ENCODE results near the gene TP63.

The TP63 gene

GRCh38 chr3:189821262-189821661 is 190.1 kb downstream of the TP63 start:
- DNase-seq (ENCODE audit: low spot score), result no peak

DNA sequence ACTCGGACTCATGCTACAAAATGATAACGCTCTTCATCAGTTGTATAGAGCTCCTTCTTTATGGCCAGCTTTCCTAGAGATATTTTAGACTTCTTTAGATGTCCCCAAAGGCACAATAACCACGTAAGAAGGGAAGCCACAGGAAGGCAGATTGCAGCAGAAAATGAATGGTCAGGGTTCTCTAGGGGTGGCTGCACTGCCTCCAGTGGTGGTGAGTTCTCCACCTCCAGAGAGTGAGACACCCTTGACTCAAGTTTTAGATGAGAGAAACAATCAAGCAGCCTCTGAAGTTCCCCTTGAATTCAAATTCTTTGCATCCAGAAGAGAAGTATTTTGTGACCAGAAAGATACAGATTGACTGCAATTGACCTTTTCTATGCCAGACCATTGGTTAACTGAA is 191.5 kb downstream of the TP63 start:
- no peak for DNase-seq (ENCODE audit: low spot score)

- peak; percentile 86 for DNase-seq (ENCODE audit: low spot score)
Measured at GRCh38 chr3:189824629-189825312, 193.6 kb downstream of the TP63 start.

- DNase-seq (ENCODE audit: low spot score), result no peak
Measured at GRCh38 chr3:189826566-189826965, 195.4 kb downstream of the TP63 start.

DNA sequence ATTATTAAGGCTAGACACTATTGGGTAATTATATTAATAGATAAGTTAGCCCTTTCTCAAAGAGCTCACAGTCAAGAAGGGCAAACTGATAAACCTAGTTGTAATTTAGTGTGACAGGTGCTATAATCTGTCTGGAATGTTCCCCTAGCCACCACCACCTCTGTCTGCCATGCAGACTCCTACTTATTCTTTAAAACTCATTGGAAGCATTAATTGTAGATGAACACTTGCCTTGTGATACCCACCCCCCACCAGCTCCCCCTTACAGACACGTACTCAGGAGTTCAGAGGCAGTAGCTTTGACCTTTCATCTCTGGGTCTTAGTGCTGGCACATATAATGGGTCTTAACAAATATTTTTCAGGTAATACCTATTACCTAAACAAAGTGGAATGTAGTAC is 195.9 kb downstream of the TP63 start:
- DNase-seq (ENCODE audit: low spot score), result no peak

- DNase-seq (ENCODE audit: low spot score), result no peak
Measured at GRCh38 chr3:189830401-189830800, 199.2 kb downstream of the TP63 start.

DNA sequence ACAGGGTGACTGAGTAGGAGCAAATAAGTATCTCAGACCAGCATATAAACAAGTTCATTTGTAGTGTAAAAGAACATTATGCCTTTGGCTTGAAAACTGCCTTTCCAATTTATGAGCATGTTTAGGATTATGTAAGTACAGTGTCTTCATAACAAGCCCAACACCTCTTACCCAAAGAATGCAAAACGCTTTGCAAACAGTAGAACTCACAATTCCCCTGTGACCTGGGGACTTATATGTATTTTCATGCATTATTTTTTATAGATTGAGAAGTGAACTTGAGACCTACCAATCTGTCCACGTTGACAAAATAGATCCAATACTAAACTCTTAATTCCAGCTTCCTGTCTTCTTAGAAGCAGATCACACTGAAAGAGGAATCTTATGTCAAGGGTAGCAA is 202.1 kb downstream of the TP63 start:
- DNase-seq (ENCODE audit: low spot score), result no peak

GRCh38 chr3:189833996-189834395 is 202.8 kb downstream of the TP63 start:
- no peak for DNase-seq (ENCODE audit: low spot score)

- DNase-seq (ENCODE audit: low spot score), result no peak
Measured at GRCh38 chr3:189834462-189834861, 203.3 kb downstream of the TP63 start.

GRCh38 chr3:189836795-189837194 is 205.6 kb downstream of the TP63 start:
- DNase-seq (ENCODE audit: low spot score), result no peak

DNA sequence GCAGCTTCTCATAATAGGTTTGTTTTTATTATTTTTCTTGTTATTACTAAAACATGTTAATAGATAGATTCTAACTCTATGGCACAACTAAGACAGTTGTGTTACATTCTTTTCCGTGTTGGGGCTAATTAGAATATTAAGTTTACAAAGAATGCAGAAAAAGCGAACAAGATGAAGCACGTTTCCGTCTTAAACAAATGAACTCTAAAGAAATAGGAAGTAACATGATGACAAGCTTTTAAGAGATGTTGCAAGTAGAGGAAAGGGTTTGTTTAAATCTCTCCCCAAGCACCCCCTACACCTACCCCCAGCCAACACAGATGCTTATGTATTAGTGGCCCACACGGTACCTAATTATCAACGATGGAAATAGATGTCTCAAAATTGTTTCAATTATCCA is 207.1 kb downstream of the TP63 start:
- no peak for DNase-seq (ENCODE audit: low spot score)

DNA sequence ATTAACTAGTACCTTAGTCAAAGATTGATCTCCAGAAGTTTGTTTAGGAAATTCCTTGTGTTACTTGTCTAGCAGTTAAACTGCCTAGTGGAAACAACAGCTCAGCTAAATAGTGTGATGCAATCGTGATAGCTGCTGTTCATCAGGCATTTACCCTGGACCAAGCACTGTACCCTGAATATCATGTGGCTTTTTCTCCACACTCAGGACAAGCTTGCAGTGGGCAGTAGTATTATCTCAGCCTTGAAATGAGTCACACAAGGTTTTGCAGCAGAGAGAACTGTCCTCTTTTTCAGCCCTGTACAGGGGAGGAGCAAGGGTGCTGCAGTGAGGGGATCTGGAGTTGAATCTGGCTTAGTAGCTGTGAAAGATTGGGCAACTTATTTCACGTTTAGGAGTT is 208.4 kb downstream of the TP63 start:
- peak; percentile 56 for DNase-seq (ENCODE audit: low spot score)

DNA sequence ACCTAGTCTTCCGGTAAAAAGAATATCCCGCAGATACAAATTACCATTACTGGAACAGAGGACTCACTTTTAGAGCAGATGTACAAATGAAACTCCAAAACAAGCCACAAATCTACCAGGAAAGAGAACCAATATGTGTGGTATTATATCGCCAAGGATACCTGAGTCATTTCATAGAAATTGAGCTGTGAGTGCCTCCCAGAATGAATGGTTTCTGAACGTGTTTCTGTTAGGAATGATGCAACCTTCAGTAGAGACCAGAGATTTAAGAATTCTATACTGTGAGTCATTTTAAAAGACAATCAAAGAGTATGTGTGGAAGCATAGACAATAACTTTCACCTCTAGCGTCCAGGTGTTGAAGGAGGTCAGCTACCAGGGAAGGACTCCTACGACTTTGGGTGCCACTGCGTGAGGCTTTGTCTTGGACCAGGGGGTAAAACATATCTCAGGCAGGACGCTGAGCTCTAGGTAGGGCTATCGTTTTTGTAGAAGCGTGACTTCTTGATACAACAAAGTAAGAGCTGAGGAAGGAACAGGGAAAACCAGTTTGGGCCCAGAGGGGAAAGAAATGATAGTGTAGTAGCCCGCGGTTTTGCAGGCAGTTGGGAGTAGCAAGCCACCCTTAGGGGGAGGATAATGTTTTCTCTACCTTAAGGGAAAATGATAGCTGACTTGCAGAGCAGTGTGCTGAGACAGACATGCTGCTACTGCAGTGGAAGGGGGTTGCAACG is 210.4 kb downstream of the TP63 start:
- DNase-seq (ENCODE audit: low spot score), result peak; percentile 19

DNA sequence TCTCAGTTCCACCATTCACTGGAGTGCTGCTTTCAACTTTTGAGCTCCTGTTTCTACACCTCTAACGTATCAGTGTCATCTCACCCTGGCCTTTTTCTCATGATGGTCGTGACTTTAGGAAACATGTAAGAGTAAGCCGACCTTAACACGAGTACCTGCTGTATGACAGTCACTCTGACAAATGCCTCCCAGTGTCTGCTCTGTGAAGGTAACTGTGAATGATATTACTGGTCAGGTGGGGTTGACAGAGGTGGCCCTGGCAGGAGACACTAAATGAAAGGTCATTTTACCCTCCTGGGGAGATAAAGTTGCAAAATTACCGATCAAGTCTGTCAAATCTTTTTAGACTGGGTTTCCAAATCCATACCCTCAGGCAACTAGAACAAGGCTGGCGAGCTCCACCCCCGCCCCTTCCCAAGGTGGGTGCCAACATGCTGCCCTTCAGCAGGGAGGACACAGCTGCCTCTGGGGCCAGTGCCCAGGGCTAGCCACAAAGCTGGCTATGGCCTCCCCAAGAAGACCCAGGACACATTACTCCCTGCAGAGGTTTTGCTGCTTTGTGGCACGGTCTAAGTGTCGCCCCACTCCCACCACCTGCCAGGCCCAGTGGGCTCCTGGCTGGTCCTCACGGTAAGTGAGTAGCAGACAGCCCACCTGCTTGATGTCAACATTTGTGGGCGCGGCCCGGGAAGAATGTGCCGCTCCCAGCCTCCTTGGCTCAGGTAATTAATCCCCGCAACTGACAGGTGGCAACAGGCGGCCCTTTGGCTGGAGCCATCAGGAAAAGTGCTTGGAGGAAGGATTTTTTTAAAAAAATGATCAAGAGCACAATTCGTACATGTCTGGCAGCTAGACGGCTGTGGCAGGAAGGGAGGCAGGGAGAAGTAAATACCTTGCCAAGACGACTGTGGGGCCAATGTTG is 211.8 kb downstream of the TP63 start:
- no peak for DNase-seq (ENCODE audit: low spot score)

GRCh38 chr3:189845069-189845468 is 213.9 kb downstream of the TP63 start:
- DNase-seq (ENCODE audit: low spot score), result no peak

DNA sequence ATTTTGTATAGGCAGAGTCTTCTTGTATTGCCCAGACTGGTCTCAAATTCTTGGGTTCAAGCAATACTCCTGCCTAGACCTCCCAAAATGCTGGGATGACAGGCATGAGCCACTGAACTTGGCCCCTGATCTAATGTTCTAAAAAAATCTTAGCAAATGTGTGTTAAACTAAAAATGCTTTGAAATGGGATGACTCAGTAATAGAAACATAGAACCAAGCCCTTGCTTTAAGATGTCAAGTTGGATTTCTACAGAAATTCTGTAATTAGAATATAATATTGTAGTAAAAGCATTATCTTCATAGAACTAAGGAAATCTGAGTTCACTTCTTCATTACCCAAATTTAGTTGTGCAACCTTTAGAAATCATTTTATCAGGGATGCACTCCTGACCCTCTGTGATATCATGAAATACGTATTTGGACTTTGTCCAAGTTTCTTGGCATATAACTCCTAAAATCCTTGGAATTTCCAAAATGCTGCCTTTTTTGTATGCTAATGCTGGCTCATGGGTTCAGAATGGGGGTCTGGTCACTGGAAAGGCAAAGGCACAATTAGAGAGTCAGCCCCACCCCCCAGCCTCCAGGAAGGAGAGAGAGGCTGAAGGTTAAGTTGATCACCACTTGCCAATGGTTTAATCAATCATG is 217.3 kb downstream of the TP63 start:
- DNase-seq (ENCODE audit: low spot score), result peak; percentile 6

DNA sequence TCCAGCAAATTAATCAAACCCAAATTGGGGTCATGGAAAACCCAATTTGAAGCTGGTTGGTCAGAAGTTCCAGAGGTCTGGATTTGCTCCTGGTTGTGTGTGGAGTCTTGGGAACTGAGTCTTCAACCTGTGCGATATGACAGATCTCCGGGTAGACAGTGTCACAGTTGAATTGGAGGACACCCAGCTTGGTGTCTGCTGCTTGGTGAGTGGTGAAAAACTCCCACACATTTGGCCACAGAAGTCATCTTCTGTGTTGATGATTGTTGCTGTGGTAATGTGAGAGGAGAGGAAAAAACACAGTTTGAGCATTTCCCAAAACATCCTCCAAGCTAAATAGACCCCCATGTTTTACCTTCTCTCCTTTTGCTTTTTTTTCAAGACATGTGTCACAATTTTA is 218.1 kb downstream of the TP63 start:
- DNase-seq (ENCODE audit: low spot score), result no peak

- DNase-seq (ENCODE audit: low spot score), result no peak
Measured at GRCh38 chr3:189851682-189852081, 220.5 kb downstream of the TP63 start.

DNA sequence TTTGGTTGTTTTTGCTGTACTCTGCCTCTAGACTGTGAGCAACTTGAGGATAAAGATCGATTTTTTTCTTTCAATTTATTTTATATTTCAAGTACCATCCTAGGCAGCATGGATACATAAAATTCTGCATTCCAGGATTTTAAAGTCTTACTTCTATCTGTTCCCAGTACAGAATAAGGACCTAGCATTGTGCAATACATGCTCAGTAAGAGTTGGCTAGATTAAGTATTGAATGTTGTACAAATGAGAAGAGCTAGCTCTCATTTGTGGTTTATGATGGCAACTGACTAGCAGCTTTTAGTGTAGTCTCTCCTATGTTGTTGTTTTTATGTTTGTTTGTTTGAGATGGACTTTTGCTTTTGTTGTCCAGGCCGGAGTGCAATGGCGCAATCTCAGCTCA is 222.7 kb downstream of the TP63 start:
- no peak for DNase-seq (ENCODE audit: low spot score)

DNA sequence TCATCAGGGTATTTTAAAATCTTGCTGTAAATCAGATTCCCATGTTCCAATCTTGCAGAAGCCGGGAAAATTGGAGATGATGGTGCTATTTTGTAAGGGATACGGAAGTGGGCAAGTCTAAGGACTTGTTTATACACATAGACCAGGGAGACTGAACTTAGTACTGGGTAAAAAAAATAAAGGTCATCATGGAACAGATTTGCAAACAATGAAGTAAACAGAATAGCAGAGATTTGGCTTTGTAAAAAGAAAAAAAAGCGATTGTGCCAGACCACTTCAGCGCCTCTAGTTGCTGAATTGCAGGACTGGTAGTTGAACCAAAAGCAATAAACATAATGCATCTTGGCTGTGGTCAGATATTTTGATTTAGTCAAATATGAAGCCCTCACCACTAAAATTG is 229.1 kb downstream of the TP63 start:
- DNase-seq (ENCODE audit: low spot score), result no peak

DNA sequence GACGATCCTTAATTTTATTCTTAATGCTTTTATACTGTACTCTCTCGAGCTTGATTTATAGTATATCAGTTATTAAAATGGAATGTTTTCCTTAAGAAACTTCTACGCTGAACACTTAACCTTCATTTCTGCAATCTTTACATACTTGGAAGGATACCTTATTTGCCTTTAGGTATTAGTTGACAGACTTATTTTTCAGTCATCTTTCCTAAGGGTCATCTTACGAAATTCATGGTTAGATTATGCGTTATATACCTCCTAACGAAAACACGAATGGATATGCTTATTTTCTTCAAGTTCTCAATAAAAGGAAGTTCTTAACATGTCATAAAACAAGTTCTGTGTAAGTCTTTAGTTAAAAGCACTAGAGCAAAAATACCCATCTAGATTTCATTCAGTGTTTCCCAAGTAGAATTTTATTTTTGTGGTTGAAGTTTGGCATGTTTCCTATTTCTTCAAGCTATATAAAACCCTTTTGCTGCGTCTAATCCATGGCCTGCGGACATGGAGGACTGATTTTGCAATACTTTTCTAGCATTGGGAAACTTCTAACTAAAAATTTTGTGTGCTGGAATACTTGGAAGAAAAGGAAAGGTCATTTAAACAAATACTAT is 231.3 kb downstream of the TP63 start:
- DNase-seq (ENCODE audit: low spot score), result peak; percentile 54

- peak; percentile 5 for DNase-seq (ENCODE audit: low spot score)
Measured at GRCh38 chr3:189863031-189863430, 231.8 kb downstream of the TP63 start.
